GM21381 (cell line): Measurements from ENCODE around the gene ZNF362.

ENCODE experiments used
- ATAC-seq: cut with Tn5 transposase; IDR thresholded peaks from one replicate; pipeline ENCODE4 v1.9.1; 2021; ENCODE audit warnings: mild to moderate bottlenecking, moderate library complexity; ENCODE audit not compliant: unreplicated experiment

ZNF362 gene

DNA sequence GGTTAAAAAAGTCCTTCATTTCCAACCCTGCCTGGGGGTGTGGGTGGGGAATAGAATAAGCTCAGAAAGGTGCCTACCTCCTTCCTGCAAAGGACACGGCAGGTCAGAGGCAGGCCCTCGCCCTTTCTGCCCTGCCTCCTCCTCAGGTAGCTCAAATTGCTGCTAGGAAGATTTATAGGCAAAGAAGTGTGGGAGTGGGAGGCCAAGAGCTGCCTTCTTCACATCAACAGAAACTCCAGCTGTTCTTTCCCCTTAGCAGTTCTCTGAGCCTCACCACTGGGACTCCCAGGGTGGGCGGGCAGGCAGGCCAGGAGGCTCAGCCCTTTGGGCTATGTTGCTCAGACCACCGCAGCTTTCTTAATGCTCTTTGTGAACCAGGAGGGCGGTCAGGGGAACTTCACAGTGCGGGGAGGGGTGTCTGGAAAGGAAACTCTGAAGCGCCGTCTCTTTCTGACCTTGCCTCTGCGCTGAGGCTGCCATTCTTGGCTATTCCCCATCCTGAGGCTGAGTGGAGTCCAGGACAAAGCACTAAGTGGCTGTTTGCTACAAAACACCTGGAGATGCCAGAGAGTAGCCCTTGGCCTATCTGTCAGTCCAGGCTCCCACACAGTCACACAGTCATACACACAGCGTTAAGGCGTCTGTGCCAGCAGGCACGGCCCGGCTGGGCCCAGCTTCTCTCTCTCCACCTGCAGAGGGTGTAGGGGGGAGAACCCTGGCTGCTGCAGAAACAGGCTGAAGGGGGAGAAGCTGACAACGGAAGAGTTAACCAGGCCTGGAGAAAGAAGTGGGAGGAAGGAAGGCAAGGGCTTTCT, 67.6 kb downstream of the ZNF362 start:
- ATAC-seq = no peak

GRCh38 chr1:33324677-33325575, 68.6 kb downstream of the ZNF362 start:
- no peak for ATAC-seq

- no peak for ATAC-seq
These were observed 70.5 kb downstream of the ZNF362 start for GRCh38 chr1:33326785-33327184.

DNA sequence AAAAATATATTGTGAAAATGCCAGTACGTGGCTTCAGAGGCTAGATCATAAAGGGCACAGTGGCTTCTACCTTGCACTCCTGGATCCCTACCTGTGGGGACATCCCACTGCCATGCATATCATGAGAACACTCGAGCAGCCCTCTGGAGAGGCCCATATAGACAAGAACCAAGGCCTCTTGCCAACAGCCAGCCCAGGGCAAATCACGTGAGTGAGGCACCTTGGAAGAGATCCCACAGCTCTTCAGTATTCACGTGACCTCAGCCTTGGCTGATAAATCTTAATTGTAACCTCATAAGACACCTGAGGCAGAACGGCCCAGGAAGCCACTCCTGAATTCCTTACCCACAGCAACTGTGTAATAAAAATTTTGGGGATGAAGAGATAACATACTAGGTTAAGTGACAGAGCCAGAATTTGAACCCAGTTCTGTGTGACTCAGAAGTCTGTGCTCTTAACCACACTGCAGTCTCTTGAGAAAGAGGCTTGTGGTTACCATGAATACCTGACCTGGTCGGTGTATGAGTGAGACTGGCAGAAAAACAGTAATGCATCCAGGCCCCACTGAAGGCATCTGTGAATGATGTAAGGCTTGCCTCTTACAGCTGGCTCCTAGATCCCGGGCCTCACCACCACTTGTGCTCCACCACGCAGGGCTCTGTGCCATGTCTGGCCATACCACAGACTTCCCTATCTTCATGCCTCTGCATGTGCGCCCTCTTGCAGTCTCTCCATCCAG, 71.5 kb downstream of the ZNF362 start:
- no peak for ATAC-seq

GRCh38 chr1:33328817-33329216, 72.5 kb downstream of the ZNF362 start:
- no peak for ATAC-seq

DNA sequence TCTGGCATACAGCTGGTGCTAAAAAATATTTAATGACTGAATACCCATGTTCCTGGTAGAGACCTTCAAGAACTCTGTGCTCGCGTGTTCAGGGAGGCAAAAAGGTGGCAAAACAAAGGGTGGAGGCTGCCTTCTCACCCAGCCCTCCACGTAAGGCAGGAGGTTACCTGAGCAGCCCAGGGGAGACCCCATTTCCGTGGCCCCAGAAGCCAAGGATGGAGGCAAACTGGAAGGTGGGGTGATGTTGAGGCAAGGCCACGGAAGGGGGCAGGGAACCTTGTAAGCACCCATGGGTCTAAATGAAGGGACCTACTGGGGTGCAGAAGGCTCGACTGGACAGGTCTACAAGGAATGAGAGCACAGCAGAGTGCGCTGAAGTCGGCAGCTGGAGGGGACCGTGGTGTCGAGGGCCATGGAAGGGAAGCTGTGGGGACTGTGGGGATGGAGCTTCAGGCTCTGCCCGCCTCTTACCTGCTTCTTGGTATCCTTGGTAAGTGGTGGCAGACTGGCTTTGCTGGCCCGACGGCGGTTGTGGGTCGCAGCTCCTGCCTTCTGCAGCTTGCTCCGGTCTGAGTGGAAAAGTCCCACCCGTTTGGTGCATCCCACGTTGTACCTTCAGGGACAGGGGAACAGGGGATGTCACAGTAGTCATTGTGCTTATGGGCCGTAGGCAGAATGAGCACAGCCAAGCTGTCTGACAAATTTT, 73.5 kb downstream of the ZNF362 start:
- ATAC-seq = no peak

DNA sequence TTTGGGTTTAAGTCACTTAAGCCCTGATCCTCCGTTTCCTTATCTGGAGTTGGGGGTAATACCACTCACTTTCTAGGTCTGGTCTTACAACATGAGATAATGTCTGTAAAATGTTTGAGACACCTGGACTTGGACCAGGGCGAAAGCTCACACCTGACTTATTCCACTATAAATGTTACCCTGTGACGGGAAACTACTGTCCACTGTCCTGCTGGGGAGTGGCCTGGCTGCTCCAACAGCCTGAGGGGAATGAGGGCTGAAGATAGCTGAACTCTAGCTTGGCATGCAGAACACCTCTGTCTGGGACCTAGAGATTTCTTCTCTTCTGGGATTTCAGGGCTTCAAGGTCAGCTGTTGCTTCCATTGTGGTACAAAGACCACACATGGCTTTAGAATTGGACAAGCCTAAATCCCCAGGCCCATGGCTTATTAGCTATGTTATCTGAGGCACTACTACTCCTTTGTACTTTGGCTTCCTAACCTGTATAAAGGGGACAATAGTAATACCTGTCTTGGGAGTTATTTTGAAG, 74.1 kb downstream of the ZNF362 start:
- ATAC-seq = no peak

- ATAC-seq = no peak
These were observed 74.6 kb downstream of the ZNF362 start for GRCh38 chr1:33330906-33331305.

DNA sequence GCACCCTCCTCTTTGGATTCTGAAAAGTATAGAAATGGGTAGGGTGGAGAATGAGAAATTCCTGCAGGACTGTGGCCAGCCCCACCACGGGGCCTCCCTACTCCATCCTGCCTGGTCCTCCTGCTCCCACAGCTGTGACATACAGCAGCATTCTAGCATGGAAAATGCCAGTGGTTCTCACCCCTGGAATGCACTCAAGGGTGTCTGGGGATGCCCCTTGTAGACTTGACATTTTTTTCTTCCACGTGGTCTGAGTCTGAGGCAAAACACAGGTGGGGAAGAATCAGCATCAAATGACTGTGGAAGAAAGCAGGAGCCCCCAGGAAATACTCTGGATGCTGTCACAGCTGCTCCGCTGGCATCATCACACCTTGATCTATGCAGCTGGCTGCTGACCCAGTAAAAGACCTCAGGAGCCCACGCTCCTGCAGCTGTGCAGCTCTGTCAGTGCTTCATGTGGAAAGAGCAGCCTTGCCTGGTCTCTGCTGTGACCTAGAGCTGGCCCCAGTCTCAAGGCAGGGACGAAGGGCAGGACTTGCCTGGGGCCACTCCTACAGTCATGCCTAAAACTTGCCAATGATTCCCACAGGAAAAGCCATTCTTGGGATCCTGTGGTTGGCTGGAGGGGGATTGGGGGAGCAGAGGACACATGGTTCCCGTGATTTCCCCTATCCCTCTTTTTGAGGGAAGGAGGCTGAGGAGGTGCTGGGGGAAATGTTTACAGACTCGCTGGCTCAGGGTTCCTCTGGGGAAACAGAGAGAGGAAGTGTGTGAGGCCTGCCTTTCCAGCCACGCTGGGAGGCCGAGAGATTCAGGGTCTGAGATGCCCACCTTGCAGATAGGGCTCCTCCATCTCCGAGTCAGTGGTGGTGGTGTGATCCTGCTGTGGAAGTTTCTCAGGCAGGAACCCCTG, 75.4 kb downstream of the ZNF362 start:
- ATAC-seq = no peak

- ATAC-seq = no peak
These were observed 76.1 kb downstream of the ZNF362 start for GRCh38 chr1:33332357-33332789.

- ATAC-seq = no peak
These were observed 76.6 kb downstream of the ZNF362 start for GRCh38 chr1:33332881-33333280.

- ATAC-seq = no peak
These were observed 77.8 kb downstream of the ZNF362 start for GRCh38 chr1:33334081-33334552.

DNA sequence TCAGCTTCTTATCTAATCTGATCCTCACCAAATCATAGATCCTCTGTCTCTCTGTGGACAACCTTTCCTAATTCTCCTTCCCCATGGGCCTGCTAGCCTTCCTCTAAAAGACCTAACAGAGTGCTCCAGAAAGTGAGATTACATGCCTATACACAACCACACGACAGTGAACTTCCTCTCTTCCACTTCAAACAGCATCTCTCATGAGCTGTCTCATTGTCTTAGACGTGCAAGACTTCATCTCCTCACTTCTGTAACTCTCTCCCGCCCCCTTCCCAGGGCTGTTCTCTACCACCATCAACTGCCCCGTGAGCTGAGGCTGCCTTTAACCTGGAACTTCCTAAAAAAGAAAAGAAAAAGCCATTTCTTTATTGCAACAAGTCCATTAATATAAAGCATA, 78.7 kb downstream of the ZNF362 start:
- no peak for ATAC-seq

DNA sequence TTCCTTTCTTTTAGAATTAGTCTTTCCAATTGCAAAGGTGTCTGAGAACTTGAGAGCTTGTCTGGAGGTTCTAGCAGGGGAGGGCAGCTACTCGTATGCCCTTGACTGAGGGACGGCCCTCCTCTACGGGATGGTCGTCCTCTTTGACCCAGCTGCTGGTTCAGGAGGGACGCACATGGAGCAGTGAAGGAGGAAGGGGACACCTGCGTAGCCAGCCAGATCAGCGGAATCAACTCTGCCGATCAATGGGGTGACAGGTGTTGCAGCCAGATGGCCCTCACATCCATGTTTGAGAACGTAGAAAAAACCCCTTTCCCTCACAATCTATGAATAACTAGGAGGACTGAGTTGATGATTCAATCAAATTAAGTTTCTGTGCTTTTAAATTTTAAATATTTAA, 80.3 kb downstream of the ZNF362 start:
- no peak for ATAC-seq

DNA sequence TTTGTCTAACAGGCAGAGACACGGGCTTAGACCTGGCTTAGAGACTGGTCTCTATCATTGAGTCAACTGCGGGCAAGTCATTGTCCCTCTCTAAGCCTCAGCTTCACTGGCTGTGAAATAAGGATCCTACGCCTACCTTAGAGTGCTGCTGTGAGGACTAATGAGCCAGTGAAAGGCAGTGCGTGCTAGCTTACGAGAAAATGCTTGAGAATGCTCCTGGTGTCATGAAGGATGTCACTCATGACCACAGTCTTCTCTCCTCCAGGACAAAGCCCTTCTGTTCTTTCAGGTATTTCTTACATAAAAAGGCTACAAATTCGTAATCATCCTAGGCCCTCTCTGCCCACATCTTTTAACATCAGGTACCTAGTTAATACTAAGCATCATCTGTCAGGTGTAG, 81.1 kb downstream of the ZNF362 start:
- no peak for ATAC-seq

GRCh38 chr1:33338048-33338439, 81.8 kb downstream of the ZNF362 start:
- ATAC-seq = no peak

GRCh38 chr1:33338440-33339211, 82.3 kb downstream of the ZNF362 start:
- no peak for ATAC-seq

DNA sequence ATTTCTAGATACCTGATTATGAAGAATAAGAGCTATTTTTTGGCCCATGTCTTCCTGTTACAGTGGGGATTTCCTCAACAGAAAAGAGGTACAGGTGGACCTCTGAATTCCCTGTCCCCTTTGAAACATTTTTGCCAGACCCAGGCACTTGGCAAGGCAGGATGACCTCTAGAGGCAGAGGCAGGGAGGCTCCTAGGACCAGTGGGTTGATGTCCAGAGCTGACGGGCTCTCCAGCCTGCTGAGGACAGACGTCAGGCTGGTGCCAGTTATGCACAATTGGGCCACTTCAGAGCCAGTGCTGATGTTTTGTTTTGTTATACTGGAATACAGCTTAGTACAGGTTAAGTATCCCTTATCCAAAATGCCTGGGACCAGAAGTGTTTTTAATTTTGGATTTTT, 83.1 kb downstream of the ZNF362 start:
- ATAC-seq = no peak
